HEK293 (cell line): Measurements from ENCODE around the gene CDC25A.

ENCODE experiments used
- CTCF ChIA-PET: fragments of 350-600 bp; formaldehyde crosslinking; extraction: SDS; loops from one replicate; lab custom pipeline; 2021; ENCODE audit warnings: antibody characterized with exemption; lab: Yijun Ruan, JAX
- POLR2A ChIA-PET: fragments of 300-600 bp; formaldehyde crosslinking; extraction: SDS; loops from one replicate; lab custom pipeline; 2020; ENCODE audit warnings: antibody characterized with exemption, inconsistent platforms; lab: Yijun Ruan, JAX
- H3K27ac ChIP-seq: fragments of 200-500 bp; sonication (Bioruptor generic); 2 replicates; pipeline ENCODE4 v1.5.1; 2014; ENCODE audit warnings: low read depth, low read length, control low read depth, inconsistent platforms; ENCODE audit errors: extremely low read depth
- H3K36me3 ChIP-seq, 2 experiments: fragments of 200-500 bp in 1 of 2; sonication (Bioruptor generic) in 1 of 2; 1 replicate in 1 of 2; 2 replicates in 1 of 2; pipeline ENCODE4 v1.5.1; 2014 to 2017; ENCODE audit warnings: inconsistent platforms in 2 of 2, low read length in 2 of 2; ENCODE audit not compliant: control insufficient read depth in 2 of 2, insufficient read depth in 1 of 2
- H3K4me1 ChIP-seq: fragments of 200-500 bp; sonication (Bioruptor generic); 2 replicates; pipeline ENCODE4 v1.5.1; 2014; ENCODE audit warnings: mild to moderate bottlenecking, low read length, inconsistent platforms; ENCODE audit not compliant: control insufficient read depth, insufficient read depth
- H3K4me3 ChIP-seq: 2 replicates; pipeline ENCODE4 v1.5.1; 2011; ENCODE audit warnings: low read depth, mild to moderate bottlenecking, control low read depth, low read length, moderate library complexity
- H3K9me3 ChIP-seq: fragments of 200-500 bp; sonication (Bioruptor generic); 2 replicates; pipeline ENCODE4 v1.5.1; 2014; ENCODE audit warnings: low read depth, low read length, inconsistent platforms; ENCODE audit not compliant: control insufficient read depth, insufficient read depth
- ATF2 ChIP-seq: fragments of 450-650 bp; formaldehyde crosslinking; IDR thresholded peaks from 2 replicates; pipeline ENCODE4 v1.5.1; 2016; ENCODE audit warnings: missing biosample characterization, missing genetic modification characterization, low read depth
- OVOL3 ChIP-seq: fragments of 450-650 bp; formaldehyde crosslinking; IDR thresholded peaks from 2 replicates; pipeline ENCODE4 v1.5.1; 2016; ENCODE audit warnings: missing biosample characterization, missing genetic modification characterization
- PRDM10 ChIP-seq: fragments of 450-650 bp; formaldehyde crosslinking; IDR thresholded peaks from 2 replicates; pipeline ENCODE4 v1.5.1; 2016; ENCODE audit warnings: missing biosample characterization, missing genetic modification characterization
- ZBTB20 ChIP-seq: fragments of 450-650 bp; formaldehyde crosslinking; IDR thresholded peaks from 2 replicates; pipeline ENCODE4 v1.5.1; 2016; ENCODE audit warnings: missing biosample characterization, missing genetic modification characterization
- ZIC2 ChIP-seq: fragments of 450-650 bp; formaldehyde crosslinking; IDR thresholded peaks from 2 replicates; pipeline ENCODE4 v1.5.1; 2016; ENCODE audit warnings: missing biosample characterization, missing genetic modification characterization
- ZNF292 ChIP-seq: fragments of 450-650 bp; formaldehyde crosslinking; IDR thresholded peaks from 2 replicates; pipeline ENCODE4 v1.5.1; 2016; ENCODE audit warnings: low read depth, missing biosample characterization, missing genetic modification characterization, borderline replicate concordance
- ZNF571 ChIP-seq: fragments of 450-650 bp; formaldehyde crosslinking; IDR thresholded peaks from 2 replicates; pipeline ENCODE4 v1.5.0; 2017; ENCODE audit warnings: missing biosample characterization, missing genetic modification characterization
- ZNF621 ChIP-seq: fragments of 450-650 bp; formaldehyde crosslinking; IDR thresholded peaks from 2 replicates; pipeline ENCODE4 v1.5.1; 2017; ENCODE audit warnings: missing biosample characterization, missing genetic modification characterization
- ZNF645 ChIP-seq: fragments of 450-650 bp; formaldehyde crosslinking; IDR thresholded peaks from 2 replicates; pipeline ENCODE4; 2016; ENCODE audit warnings: missing biosample characterization, missing genetic modification characterization
- ZNF704 ChIP-seq: fragments of 450-650 bp; formaldehyde crosslinking; IDR thresholded peaks from 2 replicates; pipeline ENCODE4 v1.5.1; 2016; ENCODE audit warnings: missing biosample characterization, missing genetic modification characterization
- ZSCAN18 ChIP-seq: fragments of 450-650 bp; formaldehyde crosslinking; IDR thresholded peaks from 2 replicates; pipeline ENCODE4 v1.5.1; 2016; ENCODE audit warnings: missing biosample characterization, missing genetic modification characterization

CDC25A gene

GRCh38 chr3:48129921-48130320 lies 58.3 kb downstream of the CDC25A start:
- H3K4me3 ChIP-seq: no peak overlapping the region
- CTCF ChIA-PET: interaction anchor here (0.7 kb wide), 1 partner anchor 22 kb away, joined by 3 read pairs; no protein-coding TSS in a partner anchor

GRCh38 chr3:48128774-48129173 lies 59.4 kb downstream of the CDC25A start:
- Histone ChIP-seq H3K9me3 (no peaks in the 10 kb centered on the region), H3K4me1 (peaks cover 3% of the 10 kb centered on the region; the same call in 1 of the 2 replicates), H3K4me3 (no peak overlapping the region), H3K27ac (no peak overlapping the region), H3K36me3 (no peaks in the 10 kb centered on the region)
- CTCF ChIA-PET: interaction anchor here (0.9 kb wide), 1 partner anchor 8 kb away, joined by 3 read pairs; no protein-coding TSS in a partner anchor
- POLR2A ChIA-PET: no interaction called here
- peak; percentile 18; the same call in 1 of the 2 replicates for TF ChIP-seq ZBTB20 (tag by site-specific recombination)
- TF ChIP-seq ZNF621 (tag by site-specific recombination): no peak
- 0 out of 2 replicates have a peak, but pooled peaks have one; percentile 28 for TF ChIP-seq PRDM10 (tag by site-specific recombination)

More at GRCh38 chr3:48129921-48130320, 58.3 kb downstream of the CDC25A start:
- POLR2A ChIA-PET: interaction anchor here (1.2 to 1.4 kb wide), 2 partner anchors 41 to 90 kb away, joined by 5 read pairs; no protein-coding TSS in a partner anchor
- Histone ChIP-seq H3K27ac (no peak overlapping the region), H3K9me3 (no peaks in the 10 kb centered on the region), H3K4me1 (peaks cover 3% of the 10 kb centered on the region; the same call in 1 of the 2 replicates), H3K36me3 (no peaks in the 10 kb centered on the region)
- no peak for TF ChIP-seq ZNF292 (tag by site-specific recombination)
- no peak for TF ChIP-seq ATF2 (tag by site-specific recombination)
- no peak for TF ChIP-seq ZNF704 (tag by site-specific recombination)
- TF ChIP-seq ZIC2 (tag by site-specific recombination): no peak
- no peak for TF ChIP-seq OVOL3 (tag by site-specific recombination)
- TF ChIP-seq ZNF571: no peak
- TF ChIP-seq ZNF645 (tag by site-specific recombination): no peak
- no peak for TF ChIP-seq ZSCAN18 (tag by site-specific recombination)
